HG02623 (cell line): ENCODE data around the gene PSMB9.
"Not testable (repeated sequence)": the region's sequence is repeated elsewhere in the genome, so short reads cannot be mapped to it uniquely, and the experiment has no call there.

ENCODE experiments used
- ATAC-seq: cut with Tn5 transposase; IDR thresholded peaks from one replicate; pipeline ENCODE4 v1.9.1; 2021; ENCODE audit warnings: moderate library complexity; ENCODE audit not compliant: unreplicated experiment

PSMB9 gene

DNA sequence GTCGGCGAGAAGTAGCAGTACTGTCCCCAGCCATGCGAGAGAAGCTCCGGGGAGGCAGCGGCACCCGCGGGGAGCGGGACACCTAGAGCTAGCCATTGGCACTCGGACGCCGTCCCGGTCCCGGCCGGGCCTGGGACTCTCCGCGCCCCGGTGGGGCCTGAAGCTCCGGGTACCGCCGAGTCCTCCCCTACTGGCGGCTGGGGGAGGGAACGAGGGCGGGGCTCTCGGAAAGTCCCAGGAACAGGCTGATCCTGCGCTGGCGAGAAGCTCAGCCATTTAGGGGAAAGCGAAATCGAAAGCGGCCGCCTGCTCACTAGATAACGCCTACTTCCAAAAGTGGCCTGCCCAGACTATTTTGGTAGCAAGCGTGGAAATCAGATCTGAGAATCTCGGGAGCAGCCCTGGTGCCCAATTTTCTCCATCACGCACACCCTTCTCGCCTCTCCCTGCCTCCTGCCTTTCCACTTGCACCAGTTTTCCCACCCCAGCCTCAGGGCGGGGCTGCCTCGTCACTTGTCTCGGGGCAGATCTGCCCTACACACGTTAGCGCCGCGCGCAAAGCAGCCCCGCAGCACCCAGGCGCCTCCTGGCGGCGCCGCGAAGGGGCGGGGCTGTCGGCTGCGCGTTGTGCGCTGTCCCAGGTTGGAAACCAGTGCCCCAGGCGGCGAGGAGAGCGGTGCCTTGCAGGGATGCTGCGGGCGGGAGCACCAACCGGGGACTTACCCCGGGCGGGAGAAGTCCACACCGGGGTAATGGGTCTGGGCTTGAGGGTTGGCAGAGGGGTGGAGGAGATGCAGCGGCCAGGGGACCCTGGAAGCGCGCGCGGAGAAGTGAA, at the start of gene PSMB9, which contains the start of gene TAP1:
Gene PSMB9, plus strand, starts transcription at position 652 of the 835 bp plus-strand sequence. Its CDS starts 38 bp downstream, at position 690.
Gene TAP1, minus strand, starts transcription at position 164 of the 835 bp plus-strand sequence. Its CDS starts 68 bp downstream, at position 96.
- peak; percentile 77 for ATAC-seq

DNA sequence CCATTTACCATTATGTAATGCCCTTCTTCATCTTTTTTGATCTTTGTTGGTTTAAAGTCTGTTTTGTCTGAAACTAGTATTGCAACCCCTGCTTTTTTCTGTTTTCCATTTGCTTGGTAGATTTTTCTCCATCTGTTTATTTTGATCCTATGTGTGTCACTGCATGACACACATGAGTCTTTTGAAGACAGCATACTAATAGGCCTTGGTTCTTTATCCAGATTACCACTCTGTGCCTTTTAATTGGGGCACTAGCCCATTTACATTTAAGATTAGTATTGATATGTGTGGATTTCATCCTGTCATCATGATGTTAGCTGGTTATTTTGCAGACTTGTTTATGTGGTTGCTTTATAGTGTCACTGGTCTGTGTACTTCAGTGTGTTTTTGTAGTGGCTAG, 48.6 kb upstream of the PSMB9 start:
- ATAC-seq = not testable (repeated sequence)

GRCh38 chr6:32807020-32807580, 46.9 kb upstream of the PSMB9 start:
- ATAC-seq = no peak

GRCh38 chr6:32809171-32809570, 44.8 kb upstream of the PSMB9 start:
- no peak for ATAC-seq

GRCh38 chr6:32814145-32814544, 39.8 kb upstream of the PSMB9 start:
- no peak for ATAC-seq

DNA sequence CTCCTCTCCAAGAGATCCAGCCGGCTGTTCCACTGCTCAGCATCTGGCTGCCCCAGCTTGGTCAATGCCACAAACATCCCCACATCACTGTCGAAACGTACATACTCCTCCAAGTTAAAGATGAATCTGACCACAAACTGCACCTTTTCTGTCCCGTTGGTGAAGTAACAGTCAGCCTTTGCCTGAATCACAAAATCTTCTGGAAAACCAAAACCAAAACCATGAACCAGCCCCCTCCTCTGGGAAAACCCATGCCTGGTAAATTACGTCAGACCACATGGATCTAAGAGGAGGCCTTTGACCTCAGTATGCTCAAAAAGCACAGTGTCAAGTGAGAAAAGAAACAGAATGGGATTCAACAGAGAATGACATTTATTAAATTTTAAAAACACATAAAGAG, 38.9 kb upstream of the PSMB9 start:
- ATAC-seq = no peak

GRCh38 chr6:32815996-32816395, 38.0 kb upstream of the PSMB9 start:
- no peak for ATAC-seq

DNA sequence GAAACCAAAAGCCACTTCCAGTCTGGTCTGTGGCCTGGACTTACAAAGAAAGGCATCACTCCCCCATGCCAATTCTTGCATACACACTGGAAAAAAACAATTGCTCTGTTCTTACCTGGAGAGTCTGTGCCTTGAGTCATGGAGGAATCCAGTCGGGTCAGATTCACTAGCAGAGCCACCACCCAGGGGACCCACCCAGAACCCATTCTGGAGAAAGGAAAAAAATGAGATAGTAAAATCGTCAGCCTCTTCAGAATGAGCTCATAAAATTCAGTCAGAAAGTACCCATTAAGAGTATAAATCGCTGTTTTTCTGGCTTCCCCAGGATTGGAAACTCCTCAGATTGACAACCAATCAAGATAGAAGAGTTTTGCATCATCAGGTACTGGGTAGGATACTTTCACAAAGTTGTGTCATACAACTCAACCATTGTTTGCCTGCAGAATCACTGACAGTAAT, 37.2 kb upstream of the PSMB9 start, which contains the start of gene HLA-DOB:
Gene HLA-DOB, minus strand, starts transcription at position 257 of the 459 bp plus-strand sequence. Its CDS starts 51 bp downstream, at position 206.
- ATAC-seq = peak; percentile 54

GRCh38 chr6:32818867-32819266, 35.1 kb upstream of the PSMB9 start:
- no peak for ATAC-seq

DNA sequence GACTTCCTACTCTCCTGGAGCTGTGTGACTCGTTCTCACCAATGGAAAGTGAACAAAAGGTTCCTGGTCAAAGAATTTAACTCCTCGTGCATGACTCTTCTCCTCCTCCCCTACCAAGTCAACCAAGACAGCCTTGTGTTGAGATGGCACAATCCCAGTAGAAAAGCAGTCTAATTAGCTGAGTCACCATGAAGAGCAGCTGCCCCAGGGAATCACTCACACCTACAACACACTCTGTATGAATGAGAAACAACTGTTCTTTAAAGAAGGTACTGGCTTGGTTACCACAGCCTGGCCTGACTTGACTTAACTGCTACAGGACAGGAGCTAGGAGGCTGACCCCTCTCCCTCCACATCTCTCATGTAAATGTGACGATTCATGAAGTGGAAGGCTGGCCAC, 34.3 kb upstream of the PSMB9 start:
- ATAC-seq = no peak

- ATAC-seq = no peak
Measured at GRCh38 chr6:32825966-32826365, 28.0 kb upstream of the PSMB9 start.

DNA sequence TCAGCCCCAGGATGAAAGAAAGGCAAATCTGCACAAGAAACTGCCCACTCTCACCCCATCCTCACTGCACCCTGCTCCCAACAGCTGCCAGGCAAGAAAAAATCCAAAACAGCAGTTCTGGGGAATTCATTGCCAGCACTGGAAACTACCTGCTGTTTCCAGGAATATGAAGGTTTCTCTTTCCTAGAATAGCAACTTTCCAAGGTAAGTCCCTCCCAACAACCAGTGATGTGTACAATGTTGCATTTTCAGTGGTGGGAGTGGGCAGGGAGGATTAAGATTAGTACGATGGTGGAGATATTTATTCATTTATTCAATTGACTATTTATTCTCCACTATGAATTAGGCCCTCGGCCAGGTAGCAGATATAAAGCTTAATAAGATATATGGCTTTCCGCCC, 27.0 kb upstream of the PSMB9 start:
- no peak for ATAC-seq

DNA sequence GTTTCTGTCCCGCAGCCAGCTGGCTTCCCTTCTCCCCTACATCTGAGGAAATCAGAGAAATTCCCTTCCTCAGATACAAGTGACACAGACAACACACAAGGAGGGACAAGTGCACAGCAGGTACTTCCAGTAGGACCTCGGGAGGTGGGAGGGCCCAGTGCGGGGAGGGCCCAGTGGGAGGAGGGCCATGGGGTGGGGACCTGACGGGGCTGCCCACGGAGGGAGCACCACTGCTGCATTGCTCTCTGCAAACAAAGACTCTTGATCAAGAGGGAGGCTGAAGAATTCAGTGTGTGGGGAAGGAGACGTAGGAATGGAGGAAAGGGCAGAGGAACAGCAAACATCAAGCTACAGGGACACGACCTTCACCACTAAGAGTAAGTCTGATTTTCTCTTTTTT, 24.5 kb upstream of the PSMB9 start:
- no peak for ATAC-seq

DNA sequence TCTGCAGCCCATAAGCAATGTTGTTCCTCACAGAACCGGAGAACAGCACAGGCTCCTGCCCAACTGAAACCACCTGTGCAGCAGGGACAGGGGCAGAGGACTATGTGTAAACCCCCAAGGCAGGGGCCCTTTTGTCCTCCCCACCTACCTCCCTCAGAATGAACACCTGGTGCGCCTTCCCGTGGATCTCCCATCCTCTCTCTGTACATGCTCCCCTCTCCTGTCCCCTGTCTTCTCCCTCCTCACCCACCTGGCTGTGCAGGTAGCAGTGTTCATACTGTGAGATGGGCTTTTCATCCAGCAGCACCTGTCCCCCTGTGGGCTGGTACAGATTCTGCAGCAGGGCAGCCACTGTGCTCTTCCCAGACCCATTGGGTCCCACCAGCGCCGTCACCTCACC, 24.0 kb upstream of the PSMB9 start:
- ATAC-seq = no peak

- ATAC-seq = no peak
Measured at GRCh38 chr6:32830936-32831335, 23.1 kb upstream of the PSMB9 start.

DNA sequence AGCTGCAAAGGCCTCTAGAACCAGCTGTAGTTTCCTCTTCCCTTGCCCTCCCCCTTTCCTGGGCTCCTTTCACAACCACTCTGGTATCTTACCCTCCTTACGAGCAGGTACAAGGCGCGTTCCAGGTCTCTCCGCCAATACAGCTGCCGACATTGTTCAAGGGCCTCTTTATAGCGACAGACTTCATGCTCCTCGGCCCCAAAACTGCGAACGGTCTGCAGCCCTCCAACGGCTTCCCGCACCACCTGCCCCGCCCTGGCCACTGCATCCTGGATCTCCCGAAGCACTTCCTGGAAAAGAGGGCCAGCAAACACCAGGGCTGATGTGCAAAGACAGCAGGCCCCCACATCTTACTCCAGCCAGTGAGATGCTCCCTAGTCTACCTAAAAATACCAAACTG, 21.5 kb upstream of the PSMB9 start:
- ATAC-seq = no peak

DNA sequence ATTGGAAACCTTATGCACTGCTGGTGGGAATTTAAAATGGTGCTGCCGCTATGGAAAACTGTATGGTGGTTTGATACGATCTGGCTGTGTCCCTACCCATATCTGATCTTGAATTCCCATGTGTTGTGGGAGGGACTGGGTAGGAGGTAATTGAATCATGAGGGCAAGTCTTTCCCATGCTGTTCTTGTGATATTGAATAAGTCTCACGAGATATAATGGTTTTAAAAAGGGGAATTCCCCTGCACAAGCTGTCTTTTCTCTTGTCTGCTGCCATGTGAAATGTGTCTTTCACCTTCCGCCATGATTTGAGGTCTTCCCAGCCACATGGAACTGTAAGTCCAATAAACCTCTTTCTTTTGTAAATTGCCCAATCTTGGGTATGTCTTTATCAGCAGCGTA, 20.3 kb upstream of the PSMB9 start:
- ATAC-seq = no peak

GRCh38 chr6:32835167-32835893, 18.7 kb upstream of the PSMB9 start:
- ATAC-seq = no peak

GRCh38 chr6:32836873-32837272, 17.1 kb upstream of the PSMB9 start:
- no peak for ATAC-seq

DNA sequence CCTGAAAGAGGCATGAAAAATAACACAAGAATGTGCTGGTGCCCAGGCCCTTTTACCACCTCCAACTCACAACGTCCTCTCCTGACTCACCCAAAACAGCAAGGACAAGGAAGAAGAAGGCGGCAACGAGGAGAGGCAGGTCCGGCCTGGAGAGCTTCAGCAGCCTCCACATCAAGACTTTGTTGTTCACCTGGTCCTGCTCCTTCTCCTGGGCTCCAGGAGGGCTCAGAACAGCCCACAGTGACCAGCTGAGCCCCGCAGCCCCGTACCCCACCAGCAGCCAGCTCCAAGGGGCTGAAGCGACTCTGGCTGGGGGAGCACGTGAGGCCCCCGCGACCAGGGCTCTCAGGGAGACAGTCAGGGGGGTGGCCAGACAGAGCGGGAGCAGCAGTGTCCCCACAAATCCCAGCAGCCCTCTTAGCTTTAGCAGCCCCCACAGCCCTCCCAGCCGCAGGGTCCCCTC, 16.3 kb upstream of the PSMB9 start:
- no peak for ATAC-seq
